PFSK-1 (cell line): ENCODE results near the gene GRM4.

ENCODE experiments used
- FOXP2 ChIP-seq: optimal IDR thresholded peaks from 2 replicates; pipeline ENCODE3; 2011; ENCODE audit warnings: borderline replicate concordance, control low read depth, inconsistent platforms; ENCODE audit not compliant: insufficient read depth; ENCODE audit errors: extremely low read length, extremely low read depth
- POLR2AphosphoS5 ChIP-seq: IDR thresholded peaks from 2 replicates; pipeline ENCODE4 v1.6.1; 2012; ENCODE audit warnings: low read depth, mild to moderate bottlenecking, control low read depth, low read length, moderate library complexity
- SIN3A ChIP-seq: IDR thresholded peaks from 2 replicates; pipeline ENCODE4 v1.6.1; 2012; ENCODE audit warnings: mild to moderate bottlenecking, low read length, moderate library complexity, borderline replicate concordance; ENCODE audit not compliant: insufficient read depth
- TAF1 ChIP-seq: IDR thresholded peaks from 2 replicates; pipeline ENCODE4 v1.6.1; 2012; ENCODE audit warnings: low read length, control low read depth, borderline replicate concordance; ENCODE audit not compliant: insufficient read depth
- TF ChIP-seq, protein P1 (sequence below), 2 experiments: IDR thresholded peaks; 2 replicates each; pipeline versions ENCODE4 v1.6.1 to v1.8.0; 2011 to 2012; ENCODE audit warnings: low read depth in 2 of 2, low read length in 2 of 2, control low read depth in 1 of 2, inconsistent platforms in 1 of 2, mild to moderate bottlenecking in 1 of 2, moderate library complexity in 1 of 2; ENCODE audit not compliant: insufficient read depth in 1 of 2

GRM4 gene

DNA sequence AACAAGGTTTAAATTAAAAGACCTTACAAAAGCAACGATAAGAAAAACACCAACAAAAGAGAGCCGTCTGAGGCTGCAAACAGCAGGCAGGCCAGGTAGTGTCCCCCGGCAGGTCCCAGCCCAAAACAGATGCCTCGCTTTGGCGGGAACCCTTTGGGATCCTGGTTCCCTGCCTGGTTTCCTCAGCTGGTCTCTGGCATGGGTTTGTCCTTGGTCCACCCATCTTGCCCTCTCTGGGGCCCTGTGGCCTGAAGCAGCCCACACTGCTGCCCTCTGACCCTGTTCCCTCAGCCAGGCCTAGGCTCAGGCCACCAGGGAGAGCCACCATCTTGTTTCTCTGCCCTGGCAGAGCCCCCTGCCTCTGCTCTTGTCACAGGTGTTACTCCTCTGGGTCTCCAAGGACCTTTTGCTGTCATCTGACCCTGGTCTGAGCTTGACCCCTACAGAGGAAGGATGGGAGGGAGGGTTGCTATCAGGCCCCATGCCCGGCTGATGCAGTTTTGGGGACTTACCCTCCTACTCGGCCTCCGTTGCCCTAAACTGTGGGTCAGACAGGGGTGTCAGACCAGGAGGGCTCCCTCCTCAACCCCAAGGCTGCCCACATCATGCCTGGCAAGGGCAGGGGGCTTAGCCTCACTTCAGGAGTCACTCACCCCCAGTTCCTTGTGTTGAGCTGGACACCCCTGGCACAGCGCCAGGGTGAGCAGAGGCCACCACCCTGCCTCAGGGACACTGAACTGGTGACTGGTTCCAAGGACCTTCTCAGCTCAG, 30.6 kb upstream of the GRM4 start:
- TF ChIP-seq TAF1 (no peak), POLR2AphosphoS5 (no peak), SIN3A (no peak), FOXP2 (no peak)
- TF ChIP-seq, protein P1, sequence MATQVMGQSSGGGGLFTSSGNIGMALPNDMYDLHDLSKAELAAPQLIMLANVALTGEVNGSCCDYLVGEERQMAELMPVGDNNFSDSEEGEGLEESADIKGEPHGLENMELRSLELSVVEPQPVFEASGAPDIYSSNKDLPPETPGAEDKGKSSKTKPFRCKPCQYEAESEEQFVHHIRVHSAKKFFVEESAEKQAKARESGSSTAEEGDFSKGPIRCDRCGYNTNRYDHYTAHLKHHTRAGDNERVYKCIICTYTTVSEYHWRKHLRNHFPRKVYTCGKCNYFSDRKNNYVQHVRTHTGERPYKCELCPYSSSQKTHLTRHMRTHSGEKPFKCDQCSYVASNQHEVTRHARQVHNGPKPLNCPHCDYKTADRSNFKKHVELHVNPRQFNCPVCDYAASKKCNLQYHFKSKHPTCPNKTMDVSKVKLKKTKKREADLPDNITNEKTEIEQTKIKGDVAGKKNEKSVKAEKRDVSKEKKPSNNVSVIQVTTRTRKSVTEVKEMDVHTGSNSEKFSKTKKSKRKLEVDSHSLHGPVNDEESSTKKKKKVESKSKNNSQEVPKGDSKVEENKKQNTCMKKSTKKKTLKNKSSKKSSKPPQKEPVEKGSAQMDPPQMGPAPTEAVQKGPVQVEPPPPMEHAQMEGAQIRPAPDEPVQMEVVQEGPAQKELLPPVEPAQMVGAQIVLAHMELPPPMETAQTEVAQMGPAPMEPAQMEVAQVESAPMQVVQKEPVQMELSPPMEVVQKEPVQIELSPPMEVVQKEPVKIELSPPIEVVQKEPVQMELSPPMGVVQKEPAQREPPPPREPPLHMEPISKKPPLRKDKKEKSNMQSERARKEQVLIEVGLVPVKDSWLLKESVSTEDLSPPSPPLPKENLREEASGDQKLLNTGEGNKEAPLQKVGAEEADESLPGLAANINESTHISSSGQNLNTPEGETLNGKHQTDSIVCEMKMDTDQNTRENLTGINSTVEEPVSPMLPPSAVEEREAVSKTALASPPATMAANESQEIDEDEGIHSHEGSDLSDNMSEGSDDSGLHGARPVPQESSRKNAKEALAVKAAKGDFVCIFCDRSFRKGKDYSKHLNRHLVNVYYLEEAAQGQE (IDR thresholded peaks at IDR 0.05; ENCODE audit: insufficient read depth in 1 of 2, low read depth in 2 of 2, low read length in 2 of 2) = no peak

GRCh38 chr6:34174846-34175399, 29.0 kb upstream of the GRM4 start:
- no peak for TF ChIP-seq FOXP2
- TF ChIP-seq, protein P1 (IDR thresholded peaks at IDR 0.05; ENCODE audit: insufficient read depth in 1 of 2, low read depth in 2 of 2, low read length in 2 of 2) = no peak
- no peak for TF ChIP-seq TAF1
- no peak for TF ChIP-seq SIN3A
- TF ChIP-seq POLR2AphosphoS5 = no peak

- TF ChIP-seq POLR2AphosphoS5 (no peak), TAF1 (no peak), FOXP2 (no peak), SIN3A (no peak)
- TF ChIP-seq, protein P1 (IDR thresholded peaks at IDR 0.05; ENCODE audit: insufficient read depth in 1 of 2, low read depth in 2 of 2, low read length in 2 of 2) = no peak
Observed at GRCh38 chr6:34172961-34173775, 27.3 kb upstream of the GRM4 start.

GRCh38 chr6:34170346-34170745, 24.5 kb upstream of the GRM4 start:
- TF ChIP-seq, protein P1 (IDR thresholded peaks at IDR 0.05; ENCODE audit: insufficient read depth in 1 of 2, low read depth in 2 of 2, low read length in 2 of 2) = no peak
- no peak for TF ChIP-seq POLR2AphosphoS5
- TF ChIP-seq FOXP2 = no peak
- no peak for TF ChIP-seq SIN3A
- no peak for TF ChIP-seq TAF1
